H9 (cell line): Measurements from ENCODE around the gene GCA. TPM values are rescaled to one million over a fixed set of nuclear protein-coding genes. Genes with fewer than 3 reads are reported as not detected.

ENCODE experiments used
- DNase-seq: peaks from one replicate; pipeline ENCODE4 v3.0.0-alpha.2; 2017
- H2AFZ ChIP-seq: one replicate; pipeline ENCODE4 v1.6.1; 2013; ENCODE audit warnings: mild to moderate bottlenecking, low read length, control low read depth, moderate library complexity
- H2AK5ac ChIP-seq: 2 replicates; pipeline ENCODE4 v1.6.1; 2013; ENCODE audit warnings: low read length, control low read depth, mixed read lengths; ENCODE audit not compliant: insufficient read length
- H2BK120ac ChIP-seq: one replicate; pipeline ENCODE4 v1.6.1; 2013; ENCODE audit warnings: low read depth, mild to moderate bottlenecking, low read length, control low read depth, inconsistent platforms; ENCODE audit not compliant: poor library complexity, severe bottlenecking
- H2BK12ac ChIP-seq: 2 replicates; pipeline ENCODE4 v1.6.1; 2013; ENCODE audit warnings: low read length, control low read depth, mixed read lengths, low read depth; ENCODE audit not compliant: insufficient read length
- H2BK15ac ChIP-seq: 2 replicates; pipeline ENCODE4 v1.6.1; 2013; ENCODE audit warnings: low read depth, low read length, control low read depth
- H2BK20ac ChIP-seq: one replicate; pipeline ENCODE4 v1.6.1; 2013; ENCODE audit warnings: low read depth, mild to moderate bottlenecking, low read length, control low read depth, inconsistent platforms; ENCODE audit not compliant: poor library complexity, severe bottlenecking
- H2BK5ac ChIP-seq: 2 replicates; pipeline ENCODE4 v1.6.1; 2013; ENCODE audit warnings: low read length, control low read depth, mixed read lengths; ENCODE audit not compliant: insufficient read length
- H3K14ac ChIP-seq: 2 replicates; pipeline ENCODE4 v1.6.1; 2013; ENCODE audit warnings: low read length, control low read depth; ENCODE audit not compliant: insufficient read depth
- H3K18ac ChIP-seq: 2 replicates; pipeline ENCODE4 v1.6.1; 2013; ENCODE audit warnings: low read depth, mild to moderate bottlenecking, mixed read lengths, low read length, control low read depth; ENCODE audit not compliant: insufficient read length
- H3K23ac ChIP-seq: 2 replicates; pipeline ENCODE4 v1.6.1; 2013; ENCODE audit warnings: low read length, control low read depth, mixed read lengths, low read depth; ENCODE audit not compliant: insufficient read length
- H3K23me2 ChIP-seq: 2 replicates; pipeline ENCODE4 v1.6.1; 2013; ENCODE audit warnings: low read depth, mild to moderate bottlenecking, mixed read lengths, low read length, control low read depth; ENCODE audit not compliant: insufficient read length, poor library complexity, severe bottlenecking
- H3K27ac ChIP-seq: 2 replicates; pipeline ENCODE4 v1.5.1; 2013; ENCODE audit warnings: low read length, control low read depth, mixed read lengths, low read depth; ENCODE audit not compliant: insufficient read length
- H3K27me3 ChIP-seq: 2 replicates; pipeline ENCODE4 v1.6.1; 2013; ENCODE audit warnings: low read length, control low read depth, inconsistent platforms; ENCODE audit not compliant: insufficient read depth
- H3K4ac ChIP-seq: 2 replicates; pipeline ENCODE4 v1.6.1; 2013; ENCODE audit warnings: low read depth, mild to moderate bottlenecking, control low read depth, inconsistent platforms, low read length, moderate library complexity
- H3K4me1 ChIP-seq: 2 replicates; pipeline ENCODE4 v1.6.1; 2013; ENCODE audit warnings: low read length, control low read depth, inconsistent platforms; ENCODE audit not compliant: insufficient read depth
- H3K4me2 ChIP-seq: 2 replicates; pipeline ENCODE4 v1.6.1; 2013; ENCODE audit warnings: low read length, control low read depth, mixed read lengths; ENCODE audit not compliant: insufficient read length, insufficient read depth
- H3K56ac ChIP-seq: 2 replicates; pipeline ENCODE4 v1.6.1; 2013; ENCODE audit warnings: low read depth, mild to moderate bottlenecking, mixed read lengths, low read length, control low read depth; ENCODE audit not compliant: insufficient read length
- H3K79me1 ChIP-seq: 2 replicates; pipeline ENCODE4 v1.6.1; 2013; ENCODE audit warnings: low read depth, mild to moderate bottlenecking, moderate library complexity, low read length, control low read depth, inconsistent platforms; ENCODE audit not compliant: insufficient read depth, poor library complexity, severe bottlenecking
- H3K79me2 ChIP-seq: 2 replicates; pipeline ENCODE4 v1.6.1; 2013; ENCODE audit warnings: low read length, control low read depth, inconsistent platforms; ENCODE audit not compliant: insufficient read depth
- H3K9ac ChIP-seq: 2 replicates; pipeline ENCODE4 v1.6.1; 2013; ENCODE audit warnings: low read length, control low read depth, mixed read lengths; ENCODE audit not compliant: insufficient read length; ENCODE audit errors: extremely low read depth
- H3K9me3 ChIP-seq: one replicate; pipeline ENCODE4 v1.6.1; 2013; ENCODE audit warnings: low read depth, low read length, inconsistent platforms; ENCODE audit not compliant: control insufficient read depth
- H3T11ph ChIP-seq: one replicate; pipeline ENCODE4 v1.6.1; 2013; ENCODE audit warnings: mild to moderate bottlenecking, low read length, control low read depth, inconsistent platforms
- H4K20me1 ChIP-seq: one replicate; pipeline ENCODE4 v1.6.1; 2013; ENCODE audit not compliant: control insufficient read depth, insufficient read length, insufficient read depth
- H4K5ac ChIP-seq: 2 replicates; pipeline ENCODE4 v1.6.1; 2013; ENCODE audit warnings: low read depth, mild to moderate bottlenecking, mixed read lengths, low read length, control low read depth; ENCODE audit not compliant: insufficient read length
- H4K8ac ChIP-seq: replicated peaks from 2 replicates; pipeline ENCODE4 v1.6.1; 2013; ENCODE audit warnings: low read length, control low read depth, mixed read lengths, low read depth; ENCODE audit not compliant: insufficient read length
- H4K91ac ChIP-seq: 2 replicates; pipeline ENCODE4 v1.6.1; 2013; ENCODE audit warnings: low read depth, mild to moderate bottlenecking, moderate library complexity, mixed read lengths, low read length, control low read depth; ENCODE audit not compliant: insufficient read length
- H3K27ac Mint-ChIP-seq, 3 experiments: 2 replicates in 2 of 3; 3 replicates in 1 of 3; pipeline ENCODE4 v1.8.0; 2020 to 2021; ENCODE audit warnings: mixed read lengths in 3 of 3, mild to moderate bottlenecking in 1 of 3, moderate library complexity in 1 of 3
- H3K27me3 Mint-ChIP-seq: 2 replicates; pipeline ENCODE4 v1.8.0; 2021; ENCODE audit warnings: low read depth, mild to moderate bottlenecking, moderate library complexity, mixed read lengths
- H3K36me3 Mint-ChIP-seq, 3 experiments: 2 replicates in 2 of 3; 3 replicates in 1 of 3; pipeline ENCODE4 v1.8.0; 2020 to 2021; ENCODE audit warnings: low read depth in 3 of 3, mixed read lengths in 3 of 3; ENCODE audit not compliant: insufficient read depth in 1 of 3
- H3K4me1 Mint-ChIP-seq, 2 experiments: 2 replicates each; pipeline ENCODE4 v1.8.0; 2020; ENCODE audit warnings: mixed read lengths in 2 of 2
- H3K4me3 Mint-ChIP-seq, 2 experiments: 2 replicates in 1 of 2; 3 replicates in 1 of 2; pipeline ENCODE4 v1.8.0; 2020 to 2021; ENCODE audit warnings: mild to moderate bottlenecking in 2 of 2, mixed read lengths in 2 of 2, moderate library complexity in 1 of 2
- H3K9me3 Mint-ChIP-seq, 2 experiments: 2 replicates in 1 of 2; 3 replicates in 1 of 2; pipeline ENCODE4 v1.8.0; 2020; ENCODE audit warnings: mild to moderate bottlenecking in 2 of 2, mixed read lengths in 2 of 2, moderate library complexity in 1 of 2
- WGBS: extraction: QIAGEN DNeasy Blood & Tissue Kit; methylation state at CpG from one replicate; pipeline ENCODE4 v1.1.7; 2013; ENCODE audit warnings: missing lambda C conversion rate, low lambda C conversion rate, mixed read lengths; ENCODE audit not compliant: insufficient read length; ENCODE audit errors: extremely low coverage; 5-methylcytosine and 5-hydroxymethylcytosine counted together
- total RNA-seq: library from RNA; stranded (reverse); gene quantifications from 2 replicates; pipeline ENCODE4 v1.2.1, GENCODE V29; 2021
- TF ChIP-seq, protein P1 (sequence below): fragments of 200-600 bp; sonication (generic); conservative IDR thresholded peaks from 3 replicates; pipeline ENCODE4 v1.8.0; 2021; ENCODE audit warnings: antibody characterized with exemption, mild to moderate bottlenecking

Gene GCA
- total RNA-seq, 1 experiment from 2014 or later: 31.0 TPM

DNA sequence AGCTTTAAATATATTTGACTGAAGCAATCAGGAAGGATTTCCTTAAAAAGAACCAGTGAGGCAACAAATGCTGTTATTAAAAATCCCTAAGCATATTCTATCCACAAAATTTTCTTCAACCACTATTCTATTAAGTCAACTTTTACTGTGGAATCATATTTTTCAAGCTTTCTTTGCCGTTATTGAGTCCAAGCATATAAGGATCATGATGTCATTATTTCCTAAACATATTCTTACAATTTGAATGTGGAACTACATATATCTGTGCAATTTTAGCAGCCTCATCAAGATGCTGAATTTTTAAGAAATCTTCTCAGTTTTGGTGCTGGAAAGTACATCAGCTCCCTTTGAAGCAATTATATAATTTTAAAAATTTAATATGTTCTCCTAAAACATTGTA is 31.1 kb upstream of the GCA start:
- peaks cover 0 to 2% of the 10 kb centered on the region in 2 experiments; a peak in 1 of 4 replicates for H3K4me1 Mint-ChIP-seq
- Histone ChIP-seq H2BK5ac (no peak overlapping the region), H2BK12ac (no peak overlapping the region), H2AK5ac (no peak overlapping the region), H3K27me3 (no peaks in the 10 kb centered on the region), H4K20me1 (no peaks in the 10 kb centered on the region), H3K79me2 (no peaks in the 10 kb centered on the region), H2BK120ac (no peak overlapping the region), H3K4me2 (no peak overlapping the region), H3K23me2 (peaks cover under 1% of the 10 kb centered on the region), H3K4me1 (no peaks in the 10 kb centered on the region), H3K56ac (no peak overlapping the region), H3K79me1 (no peaks in the 10 kb centered on the region), H3K9ac (no peak overlapping the region), H4K91ac (no peak overlapping the region), H2BK20ac (no peak overlapping the region), H3K23ac (no peak overlapping the region), H3K14ac (no peak overlapping the region), H3K4ac (no peak overlapping the region), H2BK15ac (no peak overlapping the region), H3K18ac (no peak overlapping the region), H4K8ac (no peak overlapping the region), H3K27ac (no peak overlapping the region), H3K9me3 (no peaks in the 10 kb centered on the region), H4K5ac (no peak overlapping the region), H2AFZ (no peak overlapping the region), H3T11ph (no peak overlapping the region)
- H3K9me3 Mint-ChIP-seq: no peaks in the 10 kb centered on the region
- WGBS: no CpG with 5 or more reads among the region's 1 CpG
- no peak overlapping the region for H3K27ac Mint-ChIP-seq
- no peak overlapping the region for H3K4me3 Mint-ChIP-seq
- H3K36me3 Mint-ChIP-seq: peaks cover 0 to 4% (median 0%) of the 10 kb centered on the region in 3 experiments; a peak in 1 of 7 replicates
- TF ChIP-seq, protein P1, sequence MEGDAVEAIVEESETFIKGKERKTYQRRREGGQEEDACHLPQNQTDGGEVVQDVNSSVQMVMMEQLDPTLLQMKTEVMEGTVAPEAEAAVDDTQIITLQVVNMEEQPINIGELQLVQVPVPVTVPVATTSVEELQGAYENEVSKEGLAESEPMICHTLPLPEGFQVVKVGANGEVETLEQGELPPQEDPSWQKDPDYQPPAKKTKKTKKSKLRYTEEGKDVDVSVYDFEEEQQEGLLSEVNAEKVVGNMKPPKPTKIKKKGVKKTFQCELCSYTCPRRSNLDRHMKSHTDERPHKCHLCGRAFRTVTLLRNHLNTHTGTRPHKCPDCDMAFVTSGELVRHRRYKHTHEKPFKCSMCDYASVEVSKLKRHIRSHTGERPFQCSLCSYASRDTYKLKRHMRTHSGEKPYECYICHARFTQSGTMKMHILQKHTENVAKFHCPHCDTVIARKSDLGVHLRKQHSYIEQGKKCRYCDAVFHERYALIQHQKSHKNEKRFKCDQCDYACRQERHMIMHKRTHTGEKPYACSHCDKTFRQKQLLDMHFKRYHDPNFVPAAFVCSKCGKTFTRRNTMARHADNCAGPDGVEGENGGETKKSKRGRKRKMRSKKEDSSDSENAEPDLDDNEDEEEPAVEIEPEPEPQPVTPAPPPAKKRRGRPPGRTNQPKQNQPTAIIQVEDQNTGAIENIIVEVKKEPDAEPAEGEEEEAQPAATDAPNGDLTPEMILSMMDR: no peak
- DNase-seq: no peak
- H3K27me3 Mint-ChIP-seq: peaks cover 11% of the 10 kb centered on the region
